K562 treated with DMSO at 1 percent for 12 hours (cell line): ENCODE measurements around the gene MYADML2. TPM values are rescaled to one million over a fixed set of nuclear protein-coding genes. Genes with fewer than 3 reads are reported as not detected.

Source experiments
- total RNA-seq: library from RNA; unstranded; fragments of 300-600 nt; gene quantifications from 2 replicates; pipeline ENCODE4 v1.2.3, GENCODE V29; 2022; ENCODE audit not compliant: insufficient read depth

MYADML2 gene
- total RNA-seq, result not detected in 2 replicates

DNA sequence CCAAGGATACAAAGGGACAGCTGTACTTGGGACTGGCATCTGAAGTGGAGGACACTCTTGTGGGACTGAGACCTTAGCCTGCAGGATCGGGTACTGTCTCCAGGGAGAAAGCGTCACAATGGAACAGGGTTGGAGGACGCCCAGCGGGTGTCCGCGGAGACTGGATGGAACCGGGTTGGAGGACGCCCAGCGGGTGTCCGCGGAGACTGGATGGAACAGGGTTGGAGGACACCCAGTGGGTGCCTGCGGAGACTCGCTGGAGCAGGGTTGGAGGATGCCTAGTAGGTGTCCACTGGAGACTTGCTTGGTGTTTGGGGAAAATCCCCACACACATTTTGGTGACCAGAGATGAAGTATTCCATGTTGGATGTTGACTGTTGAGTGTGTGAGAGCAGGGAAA, at the start of gene MYADML2:
TSS of gene MYADML2 (minus strand) at position 45 of the 400 bp plus-strand sequence. CDS start 5,492 bp downstream, outside the sequence.

GRCh38 chr17:81977211-81977808, 30.3 kb upstream of the MYADML2 start, which contains the start of gene ASPSCR1:
TSS of gene ASPSCR1 (plus strand) at chr17:81977629. CDS start at chr17:81977647, 18 bp downstream.

GRCh38 chr17:81961087-81961511, 14.1 kb upstream of the MYADML2 start, which contains the start of gene NOTUM:
TSS of gene NOTUM (minus strand) at chr17:81961187. CDS start at chr17:81960909, 278 bp downstream.

GRCh38 chr17:81927653-81928543, 19.1 kb downstream of the MYADML2 start, which contains the start of gene MAFG:
TSS of gene MAFG (minus strand) at chr17:81927735. CDS start at chr17:81923185, 4,550 bp downstream.

DNA sequence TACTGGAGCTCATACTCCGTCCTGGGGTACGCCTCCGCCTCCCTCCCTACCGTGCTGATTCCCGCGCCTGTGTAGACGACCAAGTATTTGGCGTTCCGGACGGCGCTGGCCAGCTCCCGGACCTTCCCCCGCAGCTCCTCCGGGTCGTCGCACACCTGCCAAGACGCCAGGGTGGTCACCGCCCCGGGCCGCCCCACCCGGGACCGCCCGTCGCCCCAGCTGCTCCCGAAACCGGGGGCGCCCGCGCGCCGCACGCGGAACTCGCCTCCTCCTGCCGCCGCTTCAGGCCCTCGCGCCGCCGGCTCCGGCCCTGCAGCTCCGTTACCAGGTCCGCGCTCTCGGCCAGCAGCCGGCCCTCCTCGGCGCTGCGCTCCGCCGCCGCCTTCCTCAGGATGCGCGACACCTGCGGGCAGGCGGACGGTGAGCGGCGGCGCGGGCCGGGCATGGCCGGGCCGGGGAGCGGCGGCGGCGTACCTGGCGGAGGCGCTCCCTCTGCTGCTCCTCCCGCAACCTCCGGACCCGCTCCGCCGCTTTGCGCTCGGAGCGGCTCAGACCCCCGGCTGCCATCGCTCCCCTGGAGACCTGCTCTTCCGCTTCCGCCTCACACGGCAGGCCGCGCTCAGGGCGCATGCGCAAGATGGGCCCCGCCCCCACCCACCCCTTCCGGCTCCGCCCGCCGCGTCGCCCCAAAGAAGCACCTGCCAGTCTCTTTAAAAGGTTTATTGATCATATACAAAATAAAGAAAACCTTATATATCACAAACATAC, 29.3 kb downstream of the MYADML2 start, which contains the start of gene SIRT7:
TSS of gene SIRT7 (minus strand) at position 612 of the 768 bp plus-strand sequence. CDS start at position 567, 45 bp downstream.

GRCh38 chr17:81911277-81911961, 35.6 kb downstream of the MYADML2 start, which contains the start of gene PCYT2:
TSS of gene PCYT2 (minus strand) at chr17:81911399. CDS start at chr17:81911355, 44 bp downstream.

DNA sequence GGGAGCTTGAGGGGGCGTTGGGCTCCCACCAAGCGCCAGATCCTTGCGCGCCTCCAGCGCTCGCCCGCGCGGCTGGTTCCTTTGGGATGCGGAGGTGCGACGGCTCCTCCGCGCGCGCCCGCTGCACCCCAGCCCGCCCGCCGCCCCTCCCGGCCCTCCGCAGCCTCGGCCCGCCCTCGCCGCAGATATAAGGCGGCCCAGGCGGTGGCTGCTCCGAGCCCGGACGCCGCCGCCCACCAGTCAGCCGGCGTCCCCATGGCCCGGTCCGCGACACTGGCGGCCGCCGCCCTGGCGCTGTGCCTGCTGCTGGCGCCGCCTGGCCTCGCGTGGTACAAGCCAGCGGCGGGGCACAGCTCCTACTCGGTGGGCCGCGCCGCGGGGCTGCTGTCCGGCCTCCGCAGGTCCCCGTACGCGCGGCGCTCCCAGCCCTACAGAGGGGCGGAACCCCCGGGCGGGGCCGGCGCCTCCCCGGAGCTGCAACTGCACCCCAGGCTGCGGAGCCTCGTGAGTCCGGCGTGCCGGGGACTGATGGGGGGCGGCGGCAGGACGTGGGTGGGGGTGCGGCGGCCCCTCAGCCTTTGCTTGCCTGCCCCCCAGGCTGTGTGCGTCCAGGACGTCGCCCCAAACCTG, 44.9 kb downstream of the MYADML2 start, which contains the start of gene NPB:
TSS of gene NPB (plus strand) at position 216 of the 630 bp plus-strand sequence. CDS start at position 256, 40 bp downstream.

Other genes with a start within 250 kb of the MYADML2 start
- gene MRPL12, start 243.9 kb downstream of the MYADML2 start, total RNA-seq, result 72.5 and 114 TPM in 2 replicates
- gene SLC25A10, start 234.9 kb downstream of the MYADML2 start, total RNA-seq, result 49.3 and 53.8 TPM in 2 replicates
- not detected in 2 replicates for gene GCGR, start 143.1 kb downstream of the MYADML2 start, total RNA-seq
- gene MCRIP1, start 113.9 kb downstream of the MYADML2 start, total RNA-seq, result 192 and 316 TPM in 2 replicates
- gene PPP1R27, start 112.2 kb downstream of the MYADML2 start, total RNA-seq, result not detected in 2 replicates
- 670 and 837 TPM in 2 replicates for gene P4HB, start 86.7 kb downstream of the MYADML2 start, total RNA-seq
- 219 and 311 TPM in 2 replicates for gene ARHGDIA, start 75.9 kb downstream of the MYADML2 start, total RNA-seq
- 131 and 173 TPM in 2 replicates for gene ALYREF, start 55.6 kb downstream of the MYADML2 start, total RNA-seq
- gene ANAPC11, start 55.5 kb downstream of the MYADML2 start, total RNA-seq, result 460 and 768 TPM in 2 replicates
- gene NPB, start 45.0 kb downstream of the MYADML2 start, total RNA-seq, result 3.1 and 4.4 TPM in 2 replicates
- 43.6 and 61.6 TPM in 2 replicates for gene PCYT2, start 35.8 kb downstream of the MYADML2 start, total RNA-seq
- 34.3 and 38.5 TPM in 2 replicates for gene SIRT7, start 29.1 kb downstream of the MYADML2 start, total RNA-seq
- 45.0 and 63.6 TPM in 2 replicates for gene MAFG, start 19.5 kb downstream of the MYADML2 start, total RNA-seq
- 170 and 175 TPM in 2 replicates for gene PYCR1, start 9.9 kb downstream of the MYADML2 start, total RNA-seq
- 9.0 and 9.7 TPM in 2 replicates for gene NOTUM, start 14.0 kb upstream of the MYADML2 start, total RNA-seq
- 32.7 and 45.0 TPM in 2 replicates for gene ASPSCR1, start 30.4 kb upstream of the MYADML2 start, total RNA-seq
- gene CENPX, start 75.6 kb upstream of the MYADML2 start, total RNA-seq, result 108 and 156 TPM in 2 replicates
- gene LRRC45, start 76.1 kb upstream of the MYADML2 start, total RNA-seq, result 11.1 and 13.9 TPM in 2 replicates
- gene RAC3, start 84.4 kb upstream of the MYADML2 start, total RNA-seq, result 58.4 and 82.9 TPM in 2 replicates
- 273 and 376 TPM in 2 replicates for gene DCXR, start 90.5 kb upstream of the MYADML2 start, total RNA-seq
- 33.4 and 35.0 TPM in 2 replicates for gene RFNG, start 104.6 kb upstream of the MYADML2 start, total RNA-seq
- 118 and 137 TPM in 2 replicates for gene GPS1, start 104.7 kb upstream of the MYADML2 start, total RNA-seq
- 185 and 205 TPM in 2 replicates for gene DUS1L, start 118.6 kb upstream of the MYADML2 start, total RNA-seq
- gene FASN, start 151.0 kb upstream of the MYADML2 start, total RNA-seq, result 69.3 and 119 TPM in 2 replicates